Measurements from ENCODE around the gene AMZ1.
"Not testable (repeated sequence)": the region's sequence is repeated elsewhere in the genome, so short reads cannot be mapped to it uniquely, and the experiment has no call there.

The AMZ1 gene

DNA sequence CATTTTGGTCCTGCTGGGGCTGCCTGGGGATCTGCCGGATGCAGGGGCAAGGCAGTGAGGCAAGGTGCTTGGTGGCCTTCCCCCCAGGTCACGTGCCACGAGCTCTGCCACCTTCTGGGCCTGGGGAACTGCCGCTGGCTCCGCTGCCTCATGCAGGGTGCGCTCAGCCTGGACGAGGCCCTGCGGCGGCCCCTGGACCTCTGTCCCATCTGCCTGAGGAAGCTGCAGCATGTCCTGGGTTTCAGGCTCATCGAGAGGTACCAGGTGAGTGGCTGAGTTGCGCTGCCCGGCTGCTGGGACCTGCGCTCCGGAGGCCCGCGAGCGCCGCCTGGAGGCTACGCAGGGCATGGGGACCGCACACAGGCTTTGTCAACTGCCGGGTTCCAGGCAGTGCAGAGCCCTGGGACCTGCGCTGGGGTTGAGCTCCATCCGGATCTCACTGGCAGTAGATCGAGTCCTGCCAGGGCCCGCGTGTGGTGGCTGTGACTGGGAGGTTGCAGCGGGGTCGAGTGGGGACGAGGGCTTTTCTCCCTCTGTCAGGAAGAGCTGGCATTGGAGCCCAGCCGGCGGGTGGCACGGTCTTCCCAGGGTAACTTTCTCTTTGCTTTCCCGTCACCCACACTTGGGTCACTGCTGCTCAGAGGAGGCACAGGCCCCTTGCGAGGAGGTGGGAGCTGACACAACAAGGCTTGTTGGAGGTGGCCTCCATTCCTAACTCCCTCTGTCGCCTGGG, 21.7 kb downstream of the AMZ1 start:
- in situ Hi-C loops (cut with HindIII; ENCODE audit: low sequenced_read_pairs): no loop called here

DNA sequence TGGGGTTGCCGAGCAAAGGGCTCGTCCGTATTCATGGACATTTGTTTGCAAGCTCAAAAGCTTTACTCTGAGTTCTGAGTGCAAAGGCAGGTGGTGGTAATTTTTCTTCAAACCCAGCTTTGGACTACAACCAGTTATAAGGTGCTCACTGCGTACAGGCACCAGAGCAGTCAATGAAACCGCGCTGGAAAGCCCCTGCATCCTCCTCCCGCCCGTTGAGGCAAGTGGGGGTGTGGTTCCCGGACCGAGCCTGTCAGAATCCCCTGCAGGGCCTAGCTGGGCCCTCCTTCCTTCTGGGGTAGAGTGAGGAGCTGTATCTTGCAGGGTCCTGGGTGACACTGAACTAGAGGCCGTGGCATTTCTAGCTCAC, 22.3 kb downstream of the AMZ1 start:
- in situ Hi-C loops (cut with HindIII; ENCODE audit: low sequenced_read_pairs): no loop called here

DNA sequence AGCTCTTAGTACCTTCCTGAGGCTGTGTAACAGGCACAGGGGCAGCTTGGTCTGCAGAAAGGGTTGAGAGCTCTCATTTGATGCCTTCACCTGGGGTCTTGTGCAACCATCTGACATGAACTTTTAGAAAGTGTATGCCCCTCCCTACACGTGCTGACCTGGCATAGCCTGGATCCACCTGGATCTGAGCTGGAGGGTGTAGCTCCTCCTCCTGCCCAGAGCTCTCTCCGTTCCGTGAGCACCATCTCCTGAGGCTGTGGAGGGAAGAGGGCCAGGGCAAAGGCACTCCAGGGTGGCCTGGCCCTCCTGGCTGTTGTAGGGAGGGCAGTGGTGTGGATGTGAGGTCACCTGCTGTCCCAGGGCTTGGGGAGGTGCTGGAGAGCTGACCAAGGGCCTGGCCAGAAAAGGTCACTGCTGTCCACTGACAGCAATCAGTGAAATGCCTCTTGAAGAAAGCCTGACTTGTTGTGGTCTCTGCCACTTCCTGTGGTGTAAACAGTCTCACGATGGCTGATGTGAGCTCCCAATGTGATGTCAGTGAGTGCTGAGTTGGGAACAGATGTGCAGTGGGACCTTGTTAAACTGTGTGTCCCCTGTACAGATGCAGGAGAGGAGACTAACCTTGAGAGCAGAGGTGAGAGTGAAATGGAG, 23.0 kb downstream of the AMZ1 start:
- in situ Hi-C loops (cut with HindIII; ENCODE audit: low sequenced_read_pairs): no loop called here

DNA sequence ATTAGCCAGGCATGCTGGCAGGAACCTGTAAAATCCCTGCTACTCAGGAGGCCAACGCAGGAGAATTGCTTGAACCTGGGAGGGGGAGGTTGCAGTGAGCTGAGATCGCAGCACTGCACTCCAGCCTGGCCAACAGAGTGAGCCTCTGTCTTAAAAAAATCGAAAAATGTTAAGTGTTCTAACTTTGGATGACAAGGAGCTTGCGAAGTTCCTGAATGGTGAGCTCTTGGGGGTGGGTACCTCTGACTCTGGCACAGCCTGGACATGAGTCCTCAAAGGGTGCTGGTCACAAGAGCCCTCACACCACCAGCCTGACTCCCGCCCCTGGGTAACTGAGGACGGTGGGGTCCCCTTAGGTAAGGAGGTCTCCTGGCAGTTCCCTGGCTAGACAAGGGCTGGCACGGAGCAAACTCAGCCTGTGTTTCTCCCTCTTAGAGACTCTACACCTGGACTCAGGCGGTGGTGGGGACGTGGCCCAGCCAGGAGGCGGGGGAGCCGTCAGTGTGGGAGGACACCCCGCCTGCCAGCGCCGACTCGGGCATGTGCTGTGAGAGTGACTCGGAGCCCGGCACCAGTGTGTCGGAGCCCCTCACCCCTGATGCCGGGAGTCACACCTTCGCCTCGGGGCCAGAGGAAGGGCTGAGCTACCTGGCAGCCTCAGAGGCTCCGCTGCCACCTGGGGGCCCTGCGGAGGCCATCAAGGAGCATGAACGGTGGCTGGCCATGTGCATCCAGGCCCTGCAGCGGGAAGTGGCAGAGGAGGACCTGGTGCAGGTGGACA, 24.1 kb downstream of the AMZ1 start:
- in situ Hi-C loops (cut with HindIII; ENCODE audit: low sequenced_read_pairs): no loop called here

DNA sequence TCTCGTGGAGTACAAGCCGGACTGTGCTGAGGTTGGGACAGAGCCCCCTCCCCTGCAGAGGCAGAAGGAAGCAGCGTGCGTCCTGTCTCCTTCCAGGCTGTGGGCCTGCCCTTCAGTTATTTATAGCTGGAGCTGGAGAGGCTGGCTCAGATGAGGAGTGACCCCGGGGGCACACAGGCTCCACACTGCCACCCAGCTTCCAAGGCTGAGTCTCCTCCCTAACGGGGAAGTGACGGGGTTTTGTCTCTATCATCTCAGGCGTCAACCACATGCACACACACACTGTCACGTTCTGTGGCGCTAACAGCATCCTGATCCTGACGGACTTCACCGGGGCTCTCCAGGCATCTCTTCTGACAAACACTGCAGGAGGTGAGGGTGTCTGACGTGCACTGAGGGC, 25.4 kb downstream of the AMZ1 start:
- in situ Hi-C loops (cut with HindIII; ENCODE audit: low sequenced_read_pairs): no loop called here

GRCh38 chr7:2713978-2714377, 26.0 kb downstream of the AMZ1 start:
- in situ Hi-C loops (cut with HindIII; ENCODE audit: low sequenced_read_pairs): no loop called here

- in situ Hi-C loops (cut with HindIII; ENCODE audit: low sequenced_read_pairs): no loop called here
These were observed 26.6 kb downstream of the AMZ1 start for GRCh38 chr7:2714636-2715035.

DNA sequence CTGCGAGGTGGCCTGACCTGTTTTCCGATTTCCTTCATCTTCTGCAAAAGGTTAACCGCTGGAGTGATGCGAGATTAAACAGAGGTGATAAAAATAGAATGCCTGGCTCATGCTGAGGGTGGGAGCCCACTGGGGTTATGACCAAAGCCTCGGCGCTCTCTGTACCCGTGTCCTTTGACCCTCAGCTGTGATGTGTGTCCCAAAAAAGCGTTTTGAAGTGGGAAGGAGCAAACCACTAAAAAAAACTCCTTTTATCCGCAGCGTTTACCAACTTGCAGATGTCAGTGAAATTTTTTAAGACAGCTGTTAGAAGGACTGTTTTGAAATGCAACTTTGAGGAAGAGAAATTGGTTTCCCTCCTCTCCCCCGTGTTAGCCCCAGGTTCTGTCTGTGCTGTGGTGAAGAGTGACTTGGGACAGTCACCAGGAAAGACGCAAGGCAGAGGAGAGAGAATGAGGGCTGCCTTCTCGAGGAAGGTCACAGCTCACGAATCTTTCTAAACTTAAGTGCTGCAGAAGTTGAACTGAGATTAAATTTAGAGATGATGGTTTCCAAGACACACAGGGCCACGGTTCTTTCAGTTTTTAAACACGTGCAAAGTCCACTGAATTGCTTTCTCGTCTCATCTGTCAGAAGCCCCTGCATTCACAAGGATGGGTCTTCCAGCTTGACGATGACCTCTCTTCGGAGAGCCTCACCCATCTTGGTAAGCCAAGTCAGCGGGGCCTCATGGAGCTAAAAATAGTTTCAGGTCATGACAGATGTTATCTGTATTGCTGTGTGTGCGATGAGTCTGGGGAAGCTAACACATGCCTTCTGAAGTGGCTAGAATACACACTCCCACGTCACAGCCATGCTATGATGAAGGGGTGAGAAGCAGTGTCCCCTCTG, 27.6 kb downstream of the AMZ1 start:
- in situ Hi-C loops (cut with HindIII; ENCODE audit: low sequenced_read_pairs): no loop called here

DNA sequence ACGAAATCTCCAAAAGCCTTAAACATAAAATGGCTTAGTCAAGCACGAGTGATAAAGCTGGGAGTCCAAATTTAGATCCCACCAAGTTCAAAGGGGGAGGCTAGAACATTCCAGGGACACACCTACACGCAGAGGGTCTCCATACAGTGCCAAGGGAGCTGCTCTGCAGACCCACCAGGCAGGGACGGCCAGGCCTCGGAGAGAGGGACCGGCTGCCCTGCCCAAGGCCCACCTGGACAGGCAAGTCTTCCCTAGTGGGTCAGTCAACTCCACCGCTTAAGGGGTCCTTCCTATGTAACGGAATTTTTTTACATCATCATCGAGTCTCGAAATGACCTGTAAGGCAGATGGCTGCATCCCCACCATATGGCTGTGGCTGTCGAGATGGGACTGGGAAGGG, 28.5 kb downstream of the AMZ1 start:
- in situ Hi-C loops (cut with HindIII; ENCODE audit: low sequenced_read_pairs): no loop called here

GRCh38 chr7:2716906-2717292, 28.9 kb downstream of the AMZ1 start:
- in situ Hi-C loops (cut with HindIII; ENCODE audit: low sequenced_read_pairs): no loop called here

- in situ Hi-C loops (cut with HindIII; ENCODE audit: low sequenced_read_pairs): no loop called here
These were observed 29.6 kb downstream of the AMZ1 start for GRCh38 chr7:2717293-2718261.

DNA sequence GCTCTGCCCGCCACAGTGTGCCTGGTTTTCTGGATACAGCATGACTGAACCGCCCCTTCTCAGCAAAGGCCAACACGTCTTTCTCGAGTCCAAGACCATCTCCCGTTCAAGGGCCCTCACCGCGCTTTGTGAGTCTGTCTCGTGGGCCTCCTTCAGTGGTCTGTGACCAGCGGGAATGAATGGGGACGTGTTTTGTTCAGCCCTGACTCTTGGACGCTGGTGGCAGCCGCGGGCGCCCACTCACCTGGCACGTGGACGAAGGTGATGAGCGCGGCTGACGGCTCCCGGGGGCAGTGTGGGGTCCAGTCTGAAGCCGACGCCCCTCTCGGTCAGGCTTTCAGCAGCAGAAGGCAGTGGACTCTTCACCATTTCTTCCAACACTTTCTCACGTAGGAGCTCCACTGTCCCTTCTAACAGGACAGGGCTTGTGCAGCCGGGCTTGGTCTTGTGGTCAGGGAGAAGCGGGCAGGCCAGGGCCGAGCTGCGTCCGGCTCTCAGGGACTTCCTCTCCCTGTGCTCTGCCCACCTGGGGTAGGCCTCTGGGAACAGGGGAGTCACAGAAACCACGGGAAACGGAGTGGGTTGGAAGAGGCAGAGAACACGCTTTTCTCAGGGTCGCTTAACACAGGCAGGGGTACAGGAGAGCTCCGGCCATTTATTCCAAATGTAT, 30.4 kb downstream of the AMZ1 start:
- in situ Hi-C loops (cut with HindIII; ENCODE audit: low sequenced_read_pairs): no loop called here

DNA sequence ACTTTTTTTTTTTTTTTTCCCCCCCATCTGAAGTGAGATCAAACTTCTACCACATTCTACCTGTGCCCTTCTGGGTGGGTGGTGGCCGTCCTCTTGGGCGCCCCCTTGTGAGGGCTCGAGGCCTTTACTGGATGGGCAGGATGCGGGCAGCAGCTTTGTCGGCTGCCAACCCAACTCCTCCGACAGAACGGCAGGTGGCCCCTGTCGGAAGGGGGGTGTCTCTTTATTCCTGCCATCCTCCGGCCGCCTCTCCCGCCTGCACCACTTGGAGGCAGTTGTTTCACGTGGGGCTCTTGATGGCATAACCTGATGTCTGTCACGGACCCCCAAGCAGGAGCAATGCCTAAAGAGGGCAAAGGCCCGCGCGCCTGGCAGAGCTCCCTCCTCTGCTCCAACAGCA, 31.0 kb downstream of the AMZ1 start:
- in situ Hi-C loops (cut with HindIII; ENCODE audit: low sequenced_read_pairs): no loop called here

- in situ Hi-C loops (cut with HindIII; ENCODE audit: low sequenced_read_pairs): no loop called here
These were observed 32.0 kb downstream of the AMZ1 start for GRCh38 chr7:2720024-2720423.

DNA sequence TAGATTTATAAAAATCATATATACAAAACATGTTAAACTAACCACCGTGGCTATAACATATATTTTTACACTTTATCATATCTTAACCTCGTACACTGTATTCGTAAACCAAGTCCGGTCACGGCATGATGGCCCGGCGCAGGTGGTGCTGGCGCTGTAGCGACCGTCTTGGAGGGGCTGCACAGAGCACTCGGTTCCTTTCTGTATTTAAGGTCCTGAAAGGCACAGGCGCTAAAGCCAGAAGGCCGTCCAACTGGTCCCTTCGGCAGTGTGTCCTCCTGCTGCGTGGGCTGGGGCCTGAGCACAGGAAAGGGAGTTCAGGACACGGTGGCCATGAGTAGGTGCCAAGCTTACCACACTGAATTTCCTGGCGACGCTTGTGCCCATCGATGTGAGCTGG, 33.8 kb downstream of the AMZ1 start:
- in situ Hi-C loops (cut with HindIII; ENCODE audit: low sequenced_read_pairs): no loop called here

DNA sequence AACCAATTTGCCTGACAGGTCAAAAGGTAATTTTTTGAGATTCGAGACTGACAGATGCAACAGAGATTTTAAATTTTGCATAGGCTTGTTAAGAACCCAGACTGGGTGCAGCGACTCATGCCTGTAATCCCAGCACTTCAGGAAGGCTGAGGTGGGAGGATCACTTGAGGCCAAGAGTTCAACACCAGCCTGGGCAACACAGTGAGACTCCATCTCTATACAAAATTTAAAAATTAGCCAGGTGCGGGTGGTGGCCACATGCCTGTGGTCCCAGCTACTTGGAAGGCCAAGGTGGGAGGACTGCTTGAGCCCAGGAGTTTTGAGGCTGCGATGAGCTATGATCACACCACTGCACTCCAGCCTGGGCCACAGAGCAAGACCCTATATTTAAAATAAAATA, 34.6 kb downstream of the AMZ1 start:
- in situ Hi-C loops (cut with HindIII; ENCODE audit: low sequenced_read_pairs): no loop called here

- in situ Hi-C loops (cut with HindIII; ENCODE audit: low sequenced_read_pairs): no loop called here
These were observed 35.3 kb downstream of the AMZ1 start for GRCh38 chr7:2723138-2723850.

- in situ Hi-C loops (cut with HindIII; ENCODE audit: low sequenced_read_pairs): not testable (repeated sequence)
These were observed 36.0 kb downstream of the AMZ1 start for GRCh38 chr7:2724036-2724435.
